H7 (cell line): ENCODE results near the gene BTBD17. TPM values are rescaled to one million over a fixed set of nuclear protein-coding genes. Genes with fewer than 3 reads are reported as not detected.

Source experiments
- DNase-seq: peaks from one replicate; pipeline ENCODE4 v3.0.0; 2012
- H3K27me3 ChIP-seq: 2 replicates; pipeline ENCODE4 v1.6.0; 2011; ENCODE audit warnings: mild to moderate bottlenecking, low read length; ENCODE audit not compliant: control insufficient read depth, insufficient read depth
- H3K36me3 ChIP-seq: replicated peaks from 2 replicates; pipeline ENCODE4 v1.5.1; 2011; ENCODE audit warnings: low read length; ENCODE audit not compliant: control insufficient read depth, insufficient read depth
- H3K4me3 ChIP-seq: 2 replicates; pipeline ENCODE4 v1.5.1; 2011; ENCODE audit warnings: low read depth, mild to moderate bottlenecking, control low read depth, low read length, moderate library complexity; ENCODE audit not compliant: insufficient read depth
- total RNA-seq: library from RNA; depleted of rRNA; stranded (reverse); fragments of >200 nt; shearing (Covaris generic); gene quantifications from 2 replicates; pipeline ENCODE4 v1.2.3, GENCODE V29; 2014

BTBD17 gene
- total RNA-seq, 1 experiment from 2014 or later = 1.3 TPM

GRCh38 chr17:74392848-74393247 is 31.2 kb upstream of the BTBD17 start:
- Histone ChIP-seq H3K4me3 (no peak overlapping the region), H3K36me3 (no peaks in the 10 kb centered on the region), H3K27me3 (no peaks in the 10 kb centered on the region)
- peak; percentile 70 for DNase-seq

- Histone ChIP-seq H3K4me3 (no peak overlapping the region), H3K27me3 (no peaks in the 10 kb centered on the region), H3K36me3 (no peaks in the 10 kb centered on the region)
- DNase-seq = no peak
These were observed 30.1 kb upstream of the BTBD17 start for GRCh38 chr17:74391771-74392170.

DNA sequence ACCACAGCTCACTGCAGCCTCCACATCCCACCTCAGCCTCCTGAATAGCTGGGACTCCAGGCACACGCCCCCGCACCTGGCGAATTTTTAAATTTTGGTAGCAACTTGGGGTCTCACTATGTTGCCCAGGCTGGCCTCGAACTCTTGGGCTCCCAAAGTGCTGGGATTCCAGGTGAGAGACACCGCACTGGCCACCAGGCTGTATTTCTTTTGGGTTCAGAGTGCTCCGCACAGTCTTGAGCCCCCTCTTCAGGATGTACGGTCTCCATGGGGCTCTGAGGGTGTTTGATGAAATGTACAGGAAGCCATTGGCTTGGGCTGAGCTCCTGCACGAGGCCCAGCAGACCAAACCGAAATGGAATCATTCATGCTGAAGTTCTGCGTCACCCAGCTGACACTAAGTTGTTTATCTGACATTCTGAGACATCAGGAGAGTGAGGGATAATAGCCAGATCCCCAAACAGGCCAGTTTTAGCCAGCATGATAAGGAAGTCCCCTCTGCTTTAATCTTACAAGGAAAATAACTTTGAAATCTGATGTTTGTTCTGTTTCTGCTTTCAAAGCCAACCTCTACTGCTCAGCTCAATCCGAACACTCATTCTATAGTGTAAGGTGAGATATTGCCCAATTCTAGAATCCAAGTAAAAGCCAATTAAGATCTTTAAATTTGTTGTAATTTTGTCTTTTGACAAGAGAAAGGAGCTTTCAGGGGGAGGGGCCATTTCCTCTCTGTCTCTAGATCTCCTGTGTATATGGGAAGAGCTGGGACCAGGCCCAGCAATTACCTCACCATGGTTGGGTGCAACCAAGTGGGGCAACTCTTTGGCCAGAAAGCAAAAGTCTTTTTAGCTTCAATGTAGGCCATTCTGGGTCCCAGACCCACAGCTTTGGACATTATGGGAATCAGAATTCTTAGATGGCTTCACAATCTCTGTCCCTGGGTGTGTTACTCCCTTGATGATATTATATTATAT is 29.3 kb upstream of the BTBD17 start:
- Histone ChIP-seq H3K27me3 (no peaks in the 10 kb centered on the region), H3K36me3 (no peaks in the 10 kb centered on the region), H3K4me3 (no peak overlapping the region)
- DNase-seq = no peak

DNA sequence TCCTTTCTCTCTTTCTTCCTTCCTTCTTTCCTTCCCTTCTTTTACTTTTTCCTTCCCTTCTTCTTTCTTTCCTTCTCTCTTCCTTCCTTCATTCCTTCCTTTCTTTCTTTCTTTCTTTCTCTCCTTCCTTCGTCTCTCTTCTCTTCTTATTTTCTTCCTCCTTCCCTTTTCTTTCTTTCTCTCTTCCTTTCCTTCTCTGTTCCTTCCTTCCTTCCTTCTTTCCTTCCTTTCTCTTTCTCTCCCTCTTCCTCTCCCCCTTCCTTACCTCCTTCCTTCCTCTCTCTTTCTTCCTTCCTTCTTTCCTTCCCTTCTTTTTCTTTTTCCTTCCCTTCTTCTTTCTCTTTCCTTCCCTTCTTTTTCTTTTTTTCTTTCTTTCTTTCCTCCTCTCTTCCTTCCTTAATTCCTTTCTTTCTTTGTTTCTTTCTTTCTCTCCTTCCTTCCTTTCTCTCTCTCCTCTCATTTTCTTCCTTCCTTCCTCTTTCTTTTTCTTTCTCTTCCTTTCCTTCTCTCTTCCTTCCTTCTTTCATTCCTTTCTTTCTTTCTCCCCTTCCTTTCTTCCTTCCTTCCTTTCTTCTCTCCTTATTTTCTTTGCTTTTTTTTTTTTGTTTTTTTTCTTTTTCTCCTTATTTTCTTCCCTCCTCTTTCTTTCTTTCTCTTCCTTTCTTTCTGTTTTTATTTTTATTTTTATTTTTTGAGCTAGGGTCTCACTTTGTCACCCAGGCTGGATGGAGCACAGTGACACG is 28.4 kb upstream of the BTBD17 start:
- H3K4me3 ChIP-seq = no peak overlapping the region

DNA sequence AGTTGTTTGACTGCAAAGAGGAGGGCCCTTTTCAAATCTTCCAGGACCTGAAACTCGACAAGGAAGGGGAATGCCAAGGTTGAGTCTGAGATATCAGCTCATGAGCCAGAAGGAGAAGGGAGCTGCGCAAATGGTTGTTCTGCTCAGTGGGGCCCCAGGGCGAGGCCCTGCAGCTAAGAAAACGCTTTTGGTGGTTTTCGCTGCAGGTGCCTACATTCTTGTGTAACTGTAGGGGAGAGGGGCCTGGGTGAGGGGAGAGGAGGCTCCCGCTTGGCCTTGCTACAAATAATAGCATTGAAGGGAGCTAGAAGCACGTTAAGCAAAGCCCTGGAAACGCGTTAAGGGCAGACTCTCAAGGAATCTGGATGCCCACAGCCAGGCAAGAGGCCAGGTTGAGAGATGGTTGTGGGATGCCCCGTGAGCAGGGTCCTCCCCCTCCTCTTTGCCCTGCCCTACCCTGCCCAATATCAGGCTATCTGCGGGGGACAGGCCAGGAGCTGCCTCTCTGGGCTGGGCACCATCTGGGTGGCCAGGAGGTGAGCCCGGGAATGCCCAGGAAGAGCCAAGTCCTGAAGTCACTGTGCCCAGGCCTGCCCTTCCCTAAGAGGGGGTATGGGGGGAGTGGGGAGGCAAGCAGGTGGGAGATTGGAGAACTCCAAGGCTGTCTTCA is 27.6 kb upstream of the BTBD17 start:
- Histone ChIP-seq H3K27me3 (no peaks in the 10 kb centered on the region), H3K4me3 (no peak overlapping the region), H3K36me3 (no peaks in the 10 kb centered on the region)
- no peak for DNase-seq

More for the DNA sequence above, 28.4 kb upstream of the BTBD17 start:
- Histone ChIP-seq H3K36me3 (no peaks in the 10 kb centered on the region), H3K27me3 (no peaks in the 10 kb centered on the region)
- no peak for DNase-seq

DNA sequence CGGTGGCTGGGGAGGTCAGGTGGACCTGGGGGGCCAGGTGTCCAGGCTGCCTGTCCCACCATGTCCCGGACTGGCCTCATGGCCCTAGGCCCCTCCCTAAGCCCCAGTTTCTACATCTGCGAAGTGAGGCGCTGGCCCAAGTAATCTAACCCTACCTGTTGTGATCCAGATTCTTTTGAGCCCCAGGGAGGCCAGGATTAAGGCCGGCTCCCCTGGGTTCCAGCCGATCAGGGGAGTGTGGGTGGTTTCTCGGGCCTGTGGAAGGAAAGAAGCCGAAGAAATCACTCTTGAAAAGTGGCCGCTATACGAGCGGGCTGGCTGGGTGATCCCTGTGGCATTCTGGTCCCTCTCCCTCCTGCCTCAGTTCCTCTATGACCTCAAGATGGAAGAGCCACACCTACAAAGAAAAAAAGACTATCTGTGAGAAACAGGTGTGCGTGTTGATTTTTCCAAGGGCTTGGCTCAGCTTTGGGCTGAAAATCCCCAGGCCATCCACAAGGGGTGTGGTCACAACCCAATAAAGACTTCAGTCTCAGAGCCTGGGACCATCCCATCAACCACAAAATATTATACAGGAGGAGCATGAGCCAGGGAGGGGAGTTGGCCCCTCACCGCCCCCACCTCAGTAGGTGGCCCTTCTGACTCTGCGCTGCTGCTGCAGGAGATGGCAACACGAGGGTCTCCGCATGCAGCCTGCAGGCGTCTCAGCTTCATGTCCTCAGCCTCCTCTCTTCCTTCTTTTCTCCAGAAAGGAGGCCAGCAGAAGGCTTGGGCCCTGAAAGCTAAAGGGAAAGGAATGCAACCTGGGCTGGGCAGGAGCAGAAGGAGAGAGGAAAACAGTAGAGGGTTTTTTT is 25.9 kb upstream of the BTBD17 start:
- Histone ChIP-seq H3K27me3 (no peaks in the 10 kb centered on the region), H3K36me3 (no peaks in the 10 kb centered on the region), H3K4me3 (no peak overlapping the region)
- DNase-seq = peak; percentile 80

DNA sequence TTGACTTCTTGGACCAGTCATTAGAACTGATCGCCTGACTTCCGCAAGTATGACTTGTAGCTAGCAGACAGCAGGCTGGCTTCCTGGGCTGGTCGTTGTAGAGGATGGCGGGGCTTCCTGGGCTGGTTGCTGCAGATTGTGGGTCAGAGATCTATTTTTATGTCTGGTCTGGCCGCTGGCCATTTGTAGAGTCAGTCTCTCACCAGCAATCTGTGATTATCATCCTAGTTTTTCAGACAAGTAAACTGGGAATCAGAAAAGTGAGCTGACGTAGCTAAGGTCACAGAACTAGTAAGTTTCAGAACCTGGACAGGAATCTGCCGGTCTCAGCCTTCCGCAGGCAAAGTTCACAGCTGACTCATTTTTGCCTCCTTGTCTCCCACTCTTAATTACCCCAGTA is 24.7 kb upstream of the BTBD17 start:
- Histone ChIP-seq H3K36me3 (no peaks in the 10 kb centered on the region), H3K27me3 (no peaks in the 10 kb centered on the region), H3K4me3 (no peak overlapping the region)
- no peak for DNase-seq

DNA sequence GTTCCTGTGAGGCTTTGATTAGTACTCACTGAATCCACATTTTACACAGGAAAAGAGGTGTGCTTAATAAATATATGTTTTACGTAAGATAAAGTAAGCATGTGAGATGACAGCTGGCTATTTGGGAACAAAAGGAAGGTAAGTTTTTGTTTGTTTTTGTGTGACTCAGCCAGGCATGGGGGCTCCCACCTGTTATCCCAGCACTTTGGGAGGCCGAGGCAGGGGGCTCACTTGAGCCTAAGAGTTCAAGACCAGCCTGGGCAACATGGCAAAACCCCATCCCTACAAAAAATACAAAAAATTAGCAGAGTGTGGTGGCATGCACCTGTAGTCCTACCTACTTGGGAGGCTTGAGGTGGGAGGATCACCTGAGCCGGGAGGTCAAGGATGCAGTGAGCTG is 23.5 kb upstream of the BTBD17 start:
- Histone ChIP-seq H3K27me3 (no peaks in the 10 kb centered on the region), H3K36me3 (no peaks in the 10 kb centered on the region)
- DNase-seq = no peak

DNA sequence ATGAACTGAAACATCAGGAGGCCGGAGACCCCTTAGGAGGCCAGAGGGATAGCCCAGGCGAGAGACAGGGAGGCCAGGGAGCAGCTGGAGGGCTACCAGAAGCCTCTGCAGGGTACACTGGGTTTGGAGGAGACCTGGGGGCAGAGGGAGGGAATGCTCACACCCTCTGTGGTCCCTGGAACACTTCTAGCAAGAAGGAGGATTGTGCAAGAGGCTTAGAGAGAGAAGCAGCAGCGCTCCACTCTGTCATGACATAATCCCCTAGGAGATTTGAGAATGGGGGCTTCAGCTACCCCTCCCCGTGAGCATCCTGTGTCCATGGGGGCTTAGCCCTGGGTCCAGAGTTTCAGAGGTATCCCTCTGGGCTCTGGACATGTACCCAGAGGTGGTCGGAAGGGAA is 21.5 kb upstream of the BTBD17 start:
- DNase-seq = no peak
- no peaks in the 10 kb centered on the region for H3K36me3 ChIP-seq

More for the DNA sequence above, 23.5 kb upstream of the BTBD17 start:
- H3K4me3 ChIP-seq = no peak overlapping the region

GRCh38 chr17:74380959-74381808 is 19.5 kb upstream of the BTBD17 start:
- no peak for DNase-seq
- Histone ChIP-seq H3K4me3 (no peak overlapping the region), H3K36me3 (no peaks in the 10 kb centered on the region), H3K27me3 (no peaks in the 10 kb centered on the region)

More for the DNA sequence above, 21.5 kb upstream of the BTBD17 start:
- H3K27me3 ChIP-seq = no peaks in the 10 kb centered on the region
- H3K4me3 ChIP-seq = no peak overlapping the region

GRCh38 chr17:74380086-74380958 is 18.7 kb upstream of the BTBD17 start:
- H3K36me3 ChIP-seq = no peaks in the 10 kb centered on the region
- no peaks in the 10 kb centered on the region for H3K27me3 ChIP-seq
- H3K4me3 ChIP-seq = no peak overlapping the region
- peak; percentile 67 for DNase-seq

- DNase-seq = peak; percentile 97
- Histone ChIP-seq H3K36me3 (no peaks in the 10 kb centered on the region), H3K27me3 (no peaks in the 10 kb centered on the region), H3K4me3 (peak overlapping the region; percentile 24; the same call in 1 of the 2 replicates)
These were observed 17.9 kb upstream of the BTBD17 start for GRCh38 chr17:74379495-74380085.
